ENCODE results near the gene EXOC4.

EXOC4 gene

DNA sequence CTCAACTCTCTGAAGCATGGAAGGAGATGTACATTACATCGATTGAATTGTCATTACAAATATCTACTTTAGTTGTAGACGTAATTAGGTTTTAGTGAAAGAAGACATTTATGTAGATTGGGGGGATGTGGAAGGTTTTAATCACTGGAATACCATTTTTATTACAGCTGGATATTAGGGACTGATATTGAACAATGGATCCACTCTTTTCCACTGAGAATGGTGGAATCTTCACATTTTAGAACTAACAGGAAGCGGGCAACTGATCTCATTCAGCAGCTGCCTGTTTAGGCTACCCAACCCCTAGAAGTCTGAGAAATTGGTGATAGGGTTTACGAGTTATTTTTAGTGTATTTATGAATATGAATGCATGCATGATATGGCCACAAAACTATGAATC, 538.0 kb downstream of the EXOC4 start:
- DNase-seq (ENCODE audit: low read depth), result no peak
- TF ChIP-seq, protein P1, sequence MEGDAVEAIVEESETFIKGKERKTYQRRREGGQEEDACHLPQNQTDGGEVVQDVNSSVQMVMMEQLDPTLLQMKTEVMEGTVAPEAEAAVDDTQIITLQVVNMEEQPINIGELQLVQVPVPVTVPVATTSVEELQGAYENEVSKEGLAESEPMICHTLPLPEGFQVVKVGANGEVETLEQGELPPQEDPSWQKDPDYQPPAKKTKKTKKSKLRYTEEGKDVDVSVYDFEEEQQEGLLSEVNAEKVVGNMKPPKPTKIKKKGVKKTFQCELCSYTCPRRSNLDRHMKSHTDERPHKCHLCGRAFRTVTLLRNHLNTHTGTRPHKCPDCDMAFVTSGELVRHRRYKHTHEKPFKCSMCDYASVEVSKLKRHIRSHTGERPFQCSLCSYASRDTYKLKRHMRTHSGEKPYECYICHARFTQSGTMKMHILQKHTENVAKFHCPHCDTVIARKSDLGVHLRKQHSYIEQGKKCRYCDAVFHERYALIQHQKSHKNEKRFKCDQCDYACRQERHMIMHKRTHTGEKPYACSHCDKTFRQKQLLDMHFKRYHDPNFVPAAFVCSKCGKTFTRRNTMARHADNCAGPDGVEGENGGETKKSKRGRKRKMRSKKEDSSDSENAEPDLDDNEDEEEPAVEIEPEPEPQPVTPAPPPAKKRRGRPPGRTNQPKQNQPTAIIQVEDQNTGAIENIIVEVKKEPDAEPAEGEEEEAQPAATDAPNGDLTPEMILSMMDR (IDR thresholded peaks at IDR 0.05; ENCODE audit: low read length, missing control alignments), result no peak
- H3K4me3 ChIP-seq (replicated peaks; ENCODE audit: low read depth, low read length), result no peak overlapping the region

GRCh38 chr7:133794479-133794878, 541.6 kb downstream of the EXOC4 start:
- H3K4me3 ChIP-seq (replicated peaks; ENCODE audit: low read depth, low read length), result no peak overlapping the region
- peak; percentile 31 for DNase-seq (ENCODE audit: low read depth)
- TF ChIP-seq, protein P1 (IDR thresholded peaks at IDR 0.05; ENCODE audit: low read length, missing control alignments), result no peak

- TF ChIP-seq, protein P1 (IDR thresholded peaks at IDR 0.05; ENCODE audit: low read length, missing control alignments), result no peak
- no peak for DNase-seq (ENCODE audit: low read depth)
- no peak overlapping the region for H3K4me3 ChIP-seq (replicated peaks; ENCODE audit: low read depth, low read length)
Measured at GRCh38 chr7:133795068-133795665, 542.3 kb downstream of the EXOC4 start.

DNA sequence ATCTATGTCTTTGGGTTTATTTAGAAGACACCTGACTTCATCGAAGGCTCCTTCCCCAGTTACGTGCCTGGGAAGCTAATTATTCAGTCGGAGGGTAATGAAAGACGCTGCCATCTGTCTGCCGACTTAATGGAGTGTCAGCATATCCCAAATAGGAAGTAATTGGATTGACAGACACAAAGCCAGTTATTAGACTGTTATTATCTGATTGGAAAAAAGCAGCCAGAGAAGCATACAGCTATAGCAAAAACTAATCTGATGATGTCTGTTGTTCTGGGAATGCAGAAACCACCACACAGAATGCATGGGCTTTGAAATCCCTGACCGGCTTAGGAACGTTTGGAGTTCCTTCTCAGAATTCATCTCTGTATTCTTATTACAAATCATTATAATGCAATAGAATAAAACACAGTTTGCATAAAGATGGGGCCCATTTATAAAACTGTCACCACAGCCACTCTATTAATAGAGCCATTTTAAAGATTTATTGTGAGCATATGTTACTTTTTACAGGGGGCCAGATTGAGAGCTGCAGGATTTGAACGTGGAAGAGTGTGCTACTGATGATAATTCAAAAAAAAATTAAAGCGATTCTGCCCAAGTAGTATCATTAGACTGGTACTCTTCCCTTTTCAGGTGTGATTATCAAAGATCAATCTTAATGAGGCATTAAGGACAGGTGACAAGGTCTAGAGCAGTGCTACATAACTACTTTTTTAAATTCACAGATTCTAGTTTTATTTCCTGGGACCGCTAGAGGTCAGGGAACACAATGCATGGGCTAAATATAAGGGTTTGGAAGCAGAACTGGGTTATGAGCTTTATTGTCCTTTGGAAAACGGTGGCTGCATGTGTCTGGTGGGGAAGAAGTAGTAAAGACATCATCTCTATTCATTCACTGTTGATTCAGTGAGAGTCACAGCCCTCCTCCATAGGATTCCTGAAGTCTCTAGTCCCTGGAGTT, 544.2 kb downstream of the EXOC4 start:
- DNase-seq (ENCODE audit: low read depth), result no peak
- H3K4me3 ChIP-seq (replicated peaks; ENCODE audit: low read depth, low read length), result no peak overlapping the region
- TF ChIP-seq, protein P1 (IDR thresholded peaks at IDR 0.05; ENCODE audit: low read length, missing control alignments), result no peak

- H3K4me3 ChIP-seq (replicated peaks; ENCODE audit: low read depth, low read length), result no peak overlapping the region
- TF ChIP-seq, protein P1 (IDR thresholded peaks at IDR 0.05; ENCODE audit: low read length, missing control alignments), result no peak
- DNase-seq (ENCODE audit: low read depth), result no peak
Measured at GRCh38 chr7:133797818-133798520, 545.1 kb downstream of the EXOC4 start.

- TF ChIP-seq, protein P1 (IDR thresholded peaks at IDR 0.05; ENCODE audit: low read length, missing control alignments), result no peak
- DNase-seq (ENCODE audit: low read depth), result no peak
- no peak overlapping the region for H3K4me3 ChIP-seq (replicated peaks; ENCODE audit: low read depth, low read length)
Measured at GRCh38 chr7:133801341-133801740, 548.5 kb downstream of the EXOC4 start.
